Liver (tissue), 9 donors: ENCODE data around the gene TOMM40L. TPM values are rescaled to one million over a fixed set of nuclear protein-coding genes. Genes with fewer than 3 reads are reported as not detected.

Experiments used
- DNase-seq: peaks from one replicate; pipeline ENCODE4 v3.0.0-alpha.2; 2017; ENCODE audit warnings: low spot score
- H3K27ac ChIP-seq, 2 donors: one replicate each; pipeline ENCODE4 v1.7.0; 2013; ENCODE audit warnings: inconsistent platforms in 2 of 2, low read length in 2 of 2, control low read depth in 1 of 2, low read depth in 1 of 2, mild to moderate bottlenecking in 1 of 2
- H3K27me3 ChIP-seq, 4 donors: one replicate each; pipeline versions ENCODE4 v1.6.1 to v1.7.0; 2013; ENCODE audit warnings: low read length in 3 of 4, inconsistent platforms in 1 of 4, mild to moderate bottlenecking in 1 of 4, moderate library complexity in 1 of 4; ENCODE audit not compliant: control insufficient read depth in 4 of 4, insufficient read depth in 4 of 4
- H3K36me3 ChIP-seq, 4 donors: one replicate each; pipeline versions ENCODE4 v1.6.1 to v1.7.0; 2013; ENCODE audit warnings: low read length in 3 of 4, mild to moderate bottlenecking in 3 of 4, low read depth in 1 of 4, moderate library complexity in 1 of 4; ENCODE audit not compliant: control insufficient read depth in 4 of 4, insufficient read depth in 3 of 4
- H3K4me1 ChIP-seq, 4 donors: one replicate each; pipeline versions ENCODE4 v1.6.1 to v1.7.0; 2013; ENCODE audit warnings: low read length in 3 of 4, mild to moderate bottlenecking in 3 of 4, moderate library complexity in 1 of 4; ENCODE audit not compliant: control insufficient read depth in 4 of 4, insufficient read depth in 4 of 4
- H3K4me3 ChIP-seq, 3 donors: one replicate each; pipeline versions ENCODE4 v1.6.1 to v1.7.0; 2013; ENCODE audit warnings: low read length in 3 of 3, control low read depth in 1 of 3, low read depth in 1 of 3, mild to moderate bottlenecking in 1 of 3
- H3K9ac ChIP-seq, 2 donors: one replicate each; pipeline ENCODE4 v1.7.0; 2013; ENCODE audit warnings: low read length in 2 of 2, mild to moderate bottlenecking in 2 of 2, moderate library complexity in 2 of 2, control low read depth in 1 of 2, low read depth in 1 of 2
- H3K9me3 ChIP-seq, 4 donors: one replicate each; pipeline versions ENCODE4 v1.6.1 to v1.7.0; 2013; ENCODE audit warnings: low read length in 3 of 4; ENCODE audit not compliant: control insufficient read depth in 4 of 4
- EGR1 ChIP-seq, 2 donors: IDR thresholded peaks; 2 replicates each; pipeline ENCODE4 v1.6.1; 2016 to 2018; ENCODE audit warnings: antibody characterized with exemption in 2 of 2, low read depth in 2 of 2
- FOXA1 ChIP-seq: IDR thresholded peaks from 2 replicates; pipeline ENCODE4 v1.6.1; 2016; ENCODE audit warnings: antibody characterized with exemption
- FOXA2 ChIP-seq: IDR thresholded peaks from 2 replicates; pipeline ENCODE4 v1.6.1; 2016; ENCODE audit warnings: antibody characterized with exemption
- HNF4A ChIP-seq, 2 donors: conservative IDR thresholded peaks; 2 replicates each; pipeline ENCODE4 v1.6.1; 2016; ENCODE audit warnings: antibody characterized with exemption in 2 of 2, mild to moderate bottlenecking in 2 of 2
- MAX ChIP-seq: IDR thresholded peaks from 2 replicates; pipeline ENCODE4 v1.6.1; 2016; ENCODE audit warnings: antibody characterized with exemption
- NR2F2 ChIP-seq: IDR thresholded peaks from 2 replicates; pipeline ENCODE4 v1.6.1; 2016; ENCODE audit warnings: antibody characterized with exemption
- RAD21 ChIP-seq, 2 donors: IDR thresholded peaks; 2 replicates each; pipeline ENCODE4 v1.6.1; 2016; ENCODE audit warnings: antibody characterized with exemption in 2 of 2, mild to moderate bottlenecking in 2 of 2
- REST ChIP-seq: IDR thresholded peaks from 2 replicates; pipeline ENCODE4 v1.6.1; 2016; ENCODE audit warnings: antibody characterized with exemption, mild to moderate bottlenecking
- SP1 ChIP-seq: IDR thresholded peaks from 2 replicates; pipeline ENCODE4 v1.6.1; 2018; ENCODE audit warnings: antibody characterized with exemption, mild to moderate bottlenecking
- TAF1 ChIP-seq: conservative IDR thresholded peaks from 2 replicates; pipeline ENCODE4 v1.6.1; 2016; ENCODE audit warnings: antibody characterized with exemption, mild to moderate bottlenecking
- YY1 ChIP-seq: IDR thresholded peaks from 2 replicates; pipeline ENCODE4 v1.6.1; 2016; ENCODE audit warnings: antibody characterized with exemption, mild to moderate bottlenecking
- WGBS: extraction: QIAGEN DNeasy Blood & Tissue Kit; methylation state at CpG from one replicate; pipeline ENCODE4 v1.1.7; 2013; 5-methylcytosine and 5-hydroxymethylcytosine counted together
- polyA plus RNA-seq, 2 donors: library from polyadenylated mRNA; stranded (reverse) in 1 of 2; unstranded in 1 of 2; fragments of 200-250 nt in 1 of 2; fragments of >200 nt in 1 of 2; fragmentation: Nextera tagmentation in 1 of 2; extraction: Ambion mirVana in 1 of 2; gene quantifications; one replicate each; pipeline versions ENCODE4 v1.2.1 to v1.2.3, GENCODE V29; 2013 to 2015
- total RNA-seq, 2 donors: library from RNA; depleted of rRNA; stranded (reverse); fragments of >200 nt; gene quantifications; one replicate each; pipeline ENCODE4 v1.2.3, GENCODE V29; 2014
- TF ChIP-seq, protein P1 (sequence below): IDR thresholded peaks from 2 replicates; pipeline ENCODE4 v1.6.1; 2016; ENCODE audit warnings: antibody characterized with exemption
- donor health status: healthy.
- donor health status: healthy.
- donor health status: healthy.
- donor health status: healthy.
- donor health status: healthy.

TOMM40L gene
- total and polyA plus RNA-seq, 4 donors: 6.7 to 10.5 (median 8.9) TPM

- peaks cover 14 to 38% (median 26%) of the 10 kb centered on the region in 4 donors for H3K4me1 ChIP-seq
These were observed 29.1 kb upstream of the TOMM40L start for GRCh38 chr1:161196521-161197451.

DNA sequence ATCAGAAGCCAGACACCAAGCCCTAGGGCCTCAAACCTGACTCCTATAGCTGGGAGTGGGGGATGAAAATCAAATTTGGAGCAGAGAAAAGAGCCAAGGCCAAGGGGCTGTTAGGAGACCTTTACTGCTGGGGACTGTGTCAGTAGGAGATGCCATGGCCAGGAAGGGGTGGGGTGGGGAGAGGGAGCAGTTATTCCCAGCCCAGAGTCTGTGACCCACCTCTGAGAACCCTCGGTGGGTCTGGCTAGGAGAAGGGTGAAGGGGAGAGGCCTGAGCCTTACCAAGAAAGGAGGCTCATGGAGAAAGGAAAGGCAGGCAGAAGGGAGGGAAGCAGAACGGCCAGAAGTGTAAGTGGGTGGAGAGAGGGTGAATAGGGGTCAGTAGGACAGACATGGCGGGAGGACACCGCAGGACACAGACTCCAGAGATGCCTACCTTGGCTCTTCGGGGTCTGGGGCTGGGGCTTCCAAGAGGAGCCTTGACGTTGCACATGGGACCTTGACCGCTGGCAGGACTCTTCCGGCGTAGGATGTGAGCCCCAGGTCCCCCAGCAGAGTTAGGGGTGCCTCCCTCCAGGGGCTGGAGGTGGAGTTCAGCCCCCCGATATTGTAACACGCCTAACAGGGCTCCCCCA lies 28.2 kb upstream of the TOMM40L start:
- Histone ChIP-seq H3K4me1 (peaks cover 10 to 34% (median 24%) of the 10 kb centered on the region in 4 donors), H3K9ac (no peak overlapping the region), H3K27me3 (no peaks in the 10 kb centered on the region), H3K36me3 (no peaks in the 10 kb centered on the region), H3K4me3 (peak overlapping the region; percentile 2 to 29 (median 21)), H3K27ac (peak overlapping the region; percentile 73 to 95), H3K9me3 (no peaks in the 10 kb centered on the region)
- 75% methylated on average over 11 of the region's 11 CpGs for WGBS
- no peak for DNase-seq
- TF ChIP-seq NR2F2: no peak
- TF ChIP-seq SP1: no peak
- no peak for TF ChIP-seq YY1
- TF ChIP-seq FOXA1: no peak
- TF ChIP-seq EGR1 (IDR thresholded peaks at IDR 0.05; ENCODE audit: low read depth in 2 of 2): no peak
- TF ChIP-seq MAX: no peak
- no peak for TF ChIP-seq HNF4A (conservative IDR thresholded peaks at IDR 0.05)
- no peak for TF ChIP-seq FOXA2
- TF ChIP-seq TAF1: no peak
- TF ChIP-seq, protein P1, sequence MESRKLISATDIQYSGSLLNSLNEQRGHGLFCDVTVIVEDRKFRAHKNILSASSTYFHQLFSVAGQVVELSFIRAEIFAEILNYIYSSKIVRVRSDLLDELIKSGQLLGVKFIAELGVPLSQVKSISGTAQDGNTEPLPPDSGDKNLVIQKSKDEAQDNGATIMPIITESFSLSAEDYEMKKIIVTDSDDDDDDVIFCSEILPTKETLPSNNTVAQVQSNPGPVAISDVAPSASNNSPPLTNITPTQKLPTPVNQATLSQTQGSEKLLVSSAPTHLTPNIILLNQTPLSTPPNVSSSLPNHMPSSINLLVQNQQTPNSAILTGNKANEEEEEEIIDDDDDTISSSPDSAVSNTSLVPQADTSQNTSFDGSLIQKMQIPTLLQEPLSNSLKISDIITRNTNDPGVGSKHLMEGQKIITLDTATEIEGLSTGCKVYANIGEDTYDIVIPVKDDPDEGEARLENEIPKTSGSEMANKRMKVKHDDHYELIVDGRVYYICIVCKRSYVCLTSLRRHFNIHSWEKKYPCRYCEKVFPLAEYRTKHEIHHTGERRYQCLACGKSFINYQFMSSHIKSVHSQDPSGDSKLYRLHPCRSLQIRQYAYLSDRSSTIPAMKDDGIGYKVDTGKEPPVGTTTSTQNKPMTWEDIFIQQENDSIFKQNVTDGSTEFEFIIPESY: no peak
- TF ChIP-seq REST: no peak
- TF ChIP-seq RAD21 (IDR thresholded peaks at IDR 0.05): no peak

More at GRCh38 chr1:161196521-161197451, 29.1 kb upstream of the TOMM40L start:
- peak overlapping the region in 2 of 3 donors; percentile 14 to 29 for H3K4me3 ChIP-seq
- peak overlapping the region; percentile 73 to 95 for H3K27ac ChIP-seq
- DNase-seq: no peak
- no peaks in the 10 kb centered on the region for H3K27me3 ChIP-seq
- no peak for TF ChIP-seq MAX
- TF ChIP-seq TAF1: no peak
- TF ChIP-seq, protein P1: no peak
- TF ChIP-seq FOXA1: no peak
- 85% methylated on average over 27 of the region's 27 CpGs for WGBS
- no peaks in the 10 kb centered on the region for H3K9me3 ChIP-seq
- H3K9ac ChIP-seq: no peak overlapping the region
- peaks cover 0 to 1% (median 0%) of the 10 kb centered on the region in 4 donors for H3K36me3 ChIP-seq
